ENCODE measurements around the gene PRAME.

The PRAME gene

GRCh38 chr22:22579869-22580604, 21.0 kb upstream of the PRAME start:
- DNase-seq, result no peak

- DNase-seq, result no peak
Measured at GRCh38 chr22:22578702-22579424, 19.8 kb upstream of the PRAME start.

- no peak for DNase-seq
Measured at GRCh38 chr22:22576989-22577427, 17.9 kb upstream of the PRAME start.

GRCh38 chr22:22576244-22576988, 17.4 kb upstream of the PRAME start:
- DNase-seq, result no peak

GRCh38 chr22:22574361-22574760, 15.3 kb upstream of the PRAME start:
- no peak for DNase-seq

- no peak for DNase-seq
Measured at GRCh38 chr22:22573047-22573889, 14.2 kb upstream of the PRAME start.

- DNase-seq, result no peak
Measured at GRCh38 chr22:22571862-22572261, 12.8 kb upstream of the PRAME start.

- DNase-seq, result no peak
Measured at GRCh38 chr22:22571429-22571828, 12.4 kb upstream of the PRAME start.

GRCh38 chr22:22569218-22569617, 10.2 kb upstream of the PRAME start:
- no peak for DNase-seq

GRCh38 chr22:22565981-22566380, 6.9 kb upstream of the PRAME start:
- DNase-seq, result no peak

GRCh38 chr22:22558071-22558971, 744 bp downstream of the PRAME start:
- DNase-seq, result no peak

- no peak for DNase-seq
Measured at GRCh38 chr22:22556995-22557925, 1.8 kb downstream of the PRAME start.

GRCh38 chr22:22556578-22556977, 2.5 kb downstream of the PRAME start:
- DNase-seq, result no peak

- DNase-seq, result no peak
Measured at GRCh38 chr22:22555596-22555995, 3.5 kb downstream of the PRAME start.

GRCh38 chr22:22554587-22555284, 4.3 kb downstream of the PRAME start:
- DNase-seq, result no peak

- DNase-seq, result no peak
Measured at GRCh38 chr22:22553735-22554586, 5.1 kb downstream of the PRAME start.

- DNase-seq, result no peak
Measured at GRCh38 chr22:22553141-22553540, 5.9 kb downstream of the PRAME start.

GRCh38 chr22:22552630-22553029, 6.4 kb downstream of the PRAME start:
- DNase-seq, result no peak

All from CD4-positive, alpha-beta T cell treated with Interleukin-15 for 1 hour (primary cell).